GM12878 (cell line): Measurements from ENCODE around the gene BCLAF1. TPM values are rescaled to one million over a fixed set of nuclear protein-coding genes. Genes with fewer than 3 reads are reported as not detected.

Source experiments
- ATAC-seq: fragments of 200-7000 bp; cut with Tn5 transposase; 3 replicates; pipeline ENCODE4 v1.9.1; 2020; ENCODE audit warnings: mild to moderate bottlenecking, moderate library complexity
- BruUV-seq: library from RNA; stranded (reverse); fragments of 400-500 nt; replicated peaks from 2 replicates; lab custom pipeline; 2021; lab: Mats Ljungman, UMichigan
- CTCF ChIA-PET: fragments of 300-600 bp; sonication (Branson Sonifier 250); formaldehyde crosslinking; extraction: SDS; loops from one replicate; lab custom pipeline; 2021; ENCODE audit warnings: inconsistent platforms; lab: Yijun Ruan, JAX
- POLR2A ChIA-PET: fragments of 350-600 bp; formaldehyde crosslinking; extraction: SDS; loops from one replicate; lab custom pipeline; 2021; ENCODE audit warnings: inconsistent platforms; lab: Charles Lee
- RAD21 ChIA-PET: fragments of 300-600 bp; sonication (Branson Sonifier 250); formaldehyde crosslinking; loops from one replicate; lab custom pipeline; 2023; ENCODE audit warnings: antibody characterized with exemption; ENCODE audit not compliant: unreplicated experiment; lab: Charles Lee
- SMC1A ChIA-PET: fragments of 300-600 bp; sonication (Branson Sonifier 250); formaldehyde crosslinking; loops from one replicate; lab custom pipeline; 2023; ENCODE audit not compliant: unreplicated experiment, uncharacterized antibody; lab: Charles Lee
- DNase-seq: peaks from one replicate; pipeline ENCODE4 v3.0.0-alpha.2; 2011; ENCODE audit warnings: low read depth, low spot score
- FAIRE-seq: peaks from 3 replicates; lab custom pipeline; 2011; peaks lifted over from hg19 to GRCh38; lab: Jason Lieb, UNC
- H2AFZ ChIP-seq: 2 replicates; pipeline ENCODE4 v1.6.0; 2011; ENCODE audit warnings: low read depth, low read length, control low read depth; ENCODE audit not compliant: control insufficient read depth
- H3K27ac ChIP-seq: 2 replicates; pipeline ENCODE4 v1.5.1; 2011; ENCODE audit warnings: control low read depth; ENCODE audit not compliant: control insufficient read depth, insufficient read depth
- H3K27me3 ChIP-seq, 2 experiments: replicated peaks in 1 of 2; 2 replicates each; pipeline versions ENCODE4 v1.6.0 to v1.6.1; 2011; ENCODE audit warnings: low read length in 1 of 2; ENCODE audit not compliant: control insufficient read depth in 2 of 2, insufficient read depth in 2 of 2
- H3K36me3 ChIP-seq, 2 experiments: 2 replicates each; pipeline ENCODE4 v1.5.1; 2011; ENCODE audit warnings: low read length in 1 of 2; ENCODE audit not compliant: control insufficient read depth in 2 of 2, insufficient read depth in 2 of 2
- H3K4me1 ChIP-seq: 2 replicates; pipeline ENCODE4 v1.6.1; 2011; ENCODE audit warnings: mild to moderate bottlenecking, low read length, moderate library complexity, mixed read lengths; ENCODE audit not compliant: control insufficient read depth, insufficient read depth
- H3K4me2 ChIP-seq: 2 replicates; pipeline ENCODE4 v1.6.0; 2011; ENCODE audit warnings: control low read depth; ENCODE audit not compliant: control insufficient read depth, insufficient read depth
- H3K4me3 ChIP-seq: fragments of 200-600 bp; sonication (generic); 2 replicates; pipeline ENCODE4 v1.5.1; 2016
- H3K79me2 ChIP-seq: 2 replicates; pipeline ENCODE4 v1.6.0; 2011; ENCODE audit warnings: low read length; ENCODE audit not compliant: control insufficient read depth, insufficient read depth
- H3K9ac ChIP-seq: 2 replicates; pipeline ENCODE4 v1.8.0; 2011; ENCODE audit warnings: low read length, control low read depth, mixed read lengths; ENCODE audit not compliant: control insufficient read depth, insufficient read depth
- H3K9me3 ChIP-seq: replicated peaks from 3 replicates; pipeline ENCODE4 v1.5.1; 2011; ENCODE audit warnings: mild to moderate bottlenecking, low read length; ENCODE audit not compliant: control insufficient read depth, insufficient read depth
- H4K20me1 ChIP-seq: 2 replicates; pipeline ENCODE4 v1.6.0; 2011; ENCODE audit not compliant: control insufficient read depth, insufficient read depth
- ATF2 ChIP-seq: IDR thresholded peaks from 2 replicates; pipeline ENCODE4 v1.6.1; 2012; ENCODE audit warnings: low read length, inconsistent platforms
- ATF3 ChIP-seq: IDR thresholded peaks from 2 replicates; pipeline ENCODE4 v1.6.1; 2011; ENCODE audit warnings: low read depth, mild to moderate bottlenecking, low read length, moderate library complexity, borderline replicate concordance; ENCODE audit errors: extremely low read depth
- BCL11A ChIP-seq: IDR thresholded peaks from 2 replicates; pipeline ENCODE4 v1.6.1; 2011; ENCODE audit warnings: low read depth, low read length
- BHLHE40 ChIP-seq, 2 experiments: fragments of 450-650 bp in 1 of 2; IDR thresholded peaks; 2 replicates each; pipeline ENCODE4 v1.6.1; 2011 to 2017; ENCODE audit warnings: low read depth in 2 of 2, borderline replicate concordance in 1 of 2, improper control_type of control experiment in 1 of 2, low read length in 1 of 2, mild to moderate bottlenecking in 1 of 2
- FOXK2 ChIP-seq: fragments of 450-650 bp; IDR thresholded peaks from 2 replicates; pipeline ENCODE4 v1.6.1; 2017; ENCODE audit warnings: mild to moderate bottlenecking, moderate library complexity
- GATAD2B ChIP-seq: fragments of 450-650 bp; conservative IDR thresholded peaks from 2 replicates; pipeline ENCODE4 v1.6.1; 2017; ENCODE audit warnings: low read depth, mild to moderate bottlenecking, moderate library complexity
- MXI1 ChIP-seq: fragments of 150-350 bp; IDR thresholded peaks from 2 replicates; pipeline ENCODE4 v1.6.1; 2011; ENCODE audit warnings: low read depth, mild to moderate bottlenecking, inconsistent platforms, low read length, improper control_type of control experiment
- MYB ChIP-seq: fragments of 150-350 bp; IDR thresholded peaks from 2 replicates; pipeline ENCODE4 v1.6.1; 2014; ENCODE audit warnings: mild to moderate bottlenecking, low read depth, low read length, borderline replicate concordance
- MYC ChIP-seq: IDR thresholded peaks from 2 replicates; pipeline ENCODE4 v1.6.1; 2011; ENCODE audit warnings: mild to moderate bottlenecking, low read length, moderate library complexity, inconsistent platforms; ENCODE audit not compliant: insufficient read depth, insufficient replicate concordance, insufficient read length, severe bottlenecking
- RCOR1 ChIP-seq: conservative IDR thresholded peaks from 2 replicates; pipeline ENCODE4 v1.6.1; 2012; ENCODE audit warnings: low read depth, low read length, improper control_type of control experiment
- TCF7 ChIP-seq: IDR thresholded peaks from 2 replicates; pipeline ENCODE4 v1.6.1; 2014; ENCODE audit warnings: antibody characterized with exemption, borderline replicate concordance
- USF2 ChIP-seq: IDR thresholded peaks from 2 replicates; pipeline ENCODE4 v1.6.1; 2011; ENCODE audit warnings: low read depth, low read length, improper control_type of control experiment, borderline replicate concordance
- ZBTB33 ChIP-seq: fragments of 450-650 bp; IDR thresholded peaks from 2 replicates; pipeline ENCODE4 v1.6.1; 2017; ENCODE audit warnings: mild to moderate bottlenecking
- ZNF207 ChIP-seq: fragments of 450-650 bp; IDR thresholded peaks from 2 replicates; pipeline ENCODE4 v1.6.1; 2014; ENCODE audit warnings: antibody characterized with exemption, mild to moderate bottlenecking, borderline replicate concordance
- whole genome bisulfite sequencing: methylation state at CpG from one replicate; pipeline ENCODE4 v1.1.6; 2016; ENCODE audit warnings: low lambda C conversion rate; ENCODE audit not compliant: insufficient replicate concordance, insufficient coverage; ENCODE audit errors: missing lambda C conversion rate; 5-methylcytosine and 5-hydroxymethylcytosine counted together
- in situ Hi-C: fragments of 300-500 bp; cut with MboI; formaldehyde crosslinking; loops from 9 replicates; pipeline ENCODE4 v1.14.3; 2018; ENCODE audit warnings: mixed read lengths
- intact Hi-C: fragments of 100-400 bp; cut with micrococcal nuclease; formaldehyde crosslinking; loops from one replicate; pipeline ENCODE4 v1.14.2; 2022; ENCODE audit not compliant: unreplicated experiment
- polyA plus RNA-seq, 11 experiments: library from polyadenylated mRNA; depleted of rRNA in 4 of 11; unstranded in 6 of 11; stranded (reverse) in 5 of 11; fragments of >200 nt; fragmentation: Nextera tagmentation in 4 of 11; fragmentation: Illumina TruSeq in 1 of 11; extraction: Ambion mirVana in 4 of 11; extraction: Trizol in 1 of 11; gene quantifications; 1 replicate in 1 of 11; 2 replicates in 10 of 11; pipeline versions ENCODE4 v1.2.1 to v1.2.3, GENCODE V29; 2011 to 2016; ENCODE audit warnings: inconsistent platforms in 2 of 11, missing spikeins in 2 of 11, low read depth in 1 of 11
- total RNA-seq, 4 experiments: library from RNA; depleted of rRNA in 3 of 4; stranded (reverse); fragments of >200 nt in 3 of 4; fragmentation: Illumina TruSeq in 1 of 4; extraction: Trizol in 1 of 4; gene quantifications; 2 replicates each; pipeline versions ENCODE4 v1.2.1 to v1.2.3, GENCODE V29; 2013 to 2021

Gene BCLAF1
- total and polyA plus RNA-seq, 10 of the 15 experiments (the other 5 are each of a cell fraction or from before 2014, with no cell fraction given) = 56.0 to 223 (median 114) TPM

GRCh38 chr6:136317971-136318370 lies 28.3 kb upstream of the BCLAF1 start:
- ChIA-PET RAD21 (interaction anchor here (0.8 to 3.1 kb wide), 5 partner anchors 28 to 782 kb away, joined by 3 to 11 read pairs (median 8); partner anchors contain the start of genes BCLAF1 and MTFR2), SMC1A (interaction anchor here (0.8 to 2.4 kb wide), 6 partner anchors 28 to 192 kb away, joined by 3 to 12 read pairs (median 3); partner anchors contain the start of gene MTFR2), CTCF (interaction anchor here (0.9 to 2.8 kb wide), 18 partner anchors 9 to 782 kb away, joined by 3 to 20 read pairs (median 5); partner anchors contain the start of genes BCLAF1 and MTFR2), POLR2A (no interaction called here)
- ATAC-seq (no peak), DNase-seq (no peak), FAIRE-seq (peak; percentile 65)
- H3K79me2 ChIP-seq = no peaks in the 10 kb centered on the region
- no peaks in the 10 kb centered on the region for H4K20me1 ChIP-seq
- 42% methylated on average over 6 of the region's 6 CpGs for WGBS
- in situ Hi-C loops = no loop called here
- no peak overlapping the region for H3K4me2 ChIP-seq
- no peaks in the 10 kb centered on the region for H3K36me3 ChIP-seq
- intact Hi-C loops = loop anchor here (5.0 to 10.0 kb wide), 3 partner anchors 283 to 863 kb away; no protein-coding TSS in a partner anchor
- no peak overlapping the region for H3K4me3 ChIP-seq
- H3K4me1 ChIP-seq = no peaks in the 10 kb centered on the region
- no peaks in the 10 kb centered on the region for H3K9me3 ChIP-seq
- H3K9ac ChIP-seq = no peak overlapping the region
- TF ChIP-seq FOXK2 (no peak), MYC (no peak), MXI1 (no peak), BHLHE40 (IDR thresholded peaks at IDR 0.05; ENCODE audit: borderline replicate concordance in 1 of 2, low read depth in 2 of 2, low read length in 1 of 2) (no peak), ATF3 (no peak), BCL11A (no peak), ZNF207 (no peak), USF2 (no peak), TCF7 (no peak), GATAD2B (no peak), MYB (no peak), RCOR1 (no peak), ZBTB33 (no peak), ATF2 (no peak)
- TF ChIP-seq, all 136 proteins: peak for 0
- Histone ChIP-seq H3K27ac (no peak overlapping the region), H2AFZ (no peak overlapping the region), H3K27me3 (no peaks in the 10 kb centered on the region)
- no TSS peak for BruUV-seq
